Neural cell (in vitro differentiated cells): ENCODE measurements around the gene HS1BP3.

ENCODE experiments used
- MXI1 ChIP-seq: fragments of 450-650 bp; conservative IDR thresholded peaks from 2 replicates; pipeline ENCODE4 v1.6.1; 2014; ENCODE audit warnings: antibody characterized with exemption, mild to moderate bottlenecking; ENCODE audit not compliant: poor library complexity, severe bottlenecking
- TF ChIP-seq, protein P1 (sequence below): fragments of 450-650 bp; IDR thresholded peaks from 2 replicates; pipeline ENCODE4 v1.5.1; 2014; ENCODE audit warnings: antibody characterized with exemption, mild to moderate bottlenecking, moderate library complexity; ENCODE audit not compliant: poor library complexity, severe bottlenecking

DNA sequence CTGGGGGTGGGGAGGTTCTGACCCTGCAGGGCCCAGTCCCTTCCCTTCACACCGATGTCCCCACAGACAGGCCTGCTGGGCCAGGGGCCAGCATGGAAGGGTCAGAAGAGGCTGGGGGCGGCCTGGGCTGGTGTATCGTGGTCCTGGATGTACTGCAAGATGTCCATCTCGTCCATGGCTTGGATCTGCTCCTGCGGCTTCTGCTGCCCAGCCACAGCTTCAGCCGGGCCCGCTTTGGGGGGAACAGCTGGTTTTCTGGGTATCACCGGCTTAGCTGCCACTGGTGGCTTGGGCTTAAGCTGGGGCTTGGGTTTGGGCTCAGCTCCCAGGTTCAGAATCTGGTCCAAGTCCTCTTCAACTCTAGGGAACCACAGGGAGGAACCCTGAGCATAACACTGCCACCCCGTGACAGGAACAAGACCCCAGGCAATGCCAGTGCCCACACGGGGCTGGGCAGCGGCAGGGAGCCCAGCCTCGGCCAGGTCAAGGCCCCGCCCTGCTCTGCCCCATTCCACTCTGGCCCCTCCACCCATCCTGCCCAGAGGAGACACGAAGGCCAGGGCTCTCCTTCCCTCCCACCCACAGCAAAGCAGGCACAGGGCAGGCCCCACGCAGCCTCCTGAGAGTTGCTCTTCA lies 31.9 kb downstream of the HS1BP3 start:
- TF ChIP-seq, protein P1, sequence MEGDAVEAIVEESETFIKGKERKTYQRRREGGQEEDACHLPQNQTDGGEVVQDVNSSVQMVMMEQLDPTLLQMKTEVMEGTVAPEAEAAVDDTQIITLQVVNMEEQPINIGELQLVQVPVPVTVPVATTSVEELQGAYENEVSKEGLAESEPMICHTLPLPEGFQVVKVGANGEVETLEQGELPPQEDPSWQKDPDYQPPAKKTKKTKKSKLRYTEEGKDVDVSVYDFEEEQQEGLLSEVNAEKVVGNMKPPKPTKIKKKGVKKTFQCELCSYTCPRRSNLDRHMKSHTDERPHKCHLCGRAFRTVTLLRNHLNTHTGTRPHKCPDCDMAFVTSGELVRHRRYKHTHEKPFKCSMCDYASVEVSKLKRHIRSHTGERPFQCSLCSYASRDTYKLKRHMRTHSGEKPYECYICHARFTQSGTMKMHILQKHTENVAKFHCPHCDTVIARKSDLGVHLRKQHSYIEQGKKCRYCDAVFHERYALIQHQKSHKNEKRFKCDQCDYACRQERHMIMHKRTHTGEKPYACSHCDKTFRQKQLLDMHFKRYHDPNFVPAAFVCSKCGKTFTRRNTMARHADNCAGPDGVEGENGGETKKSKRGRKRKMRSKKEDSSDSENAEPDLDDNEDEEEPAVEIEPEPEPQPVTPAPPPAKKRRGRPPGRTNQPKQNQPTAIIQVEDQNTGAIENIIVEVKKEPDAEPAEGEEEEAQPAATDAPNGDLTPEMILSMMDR = no peak
- TF ChIP-seq MXI1 = no peak
